D721Med (cell line): Measurements from ENCODE around the gene PTPRC.

Source experiments
- DNase-seq: peaks from one replicate; pipeline ENCODE4 v3.0.0; 2011; ENCODE audit warnings: low spot score; ENCODE audit not compliant: insufficient read length
- FAIRE-seq: peaks from 2 replicates; lab custom pipeline; 2011; peaks lifted over from hg19 to GRCh38; lab: Jason Lieb, UNC
- CTCF ChIP-seq: IDR thresholded peaks from 2 replicates; pipeline ENCODE4 v1.5.1; 2012; ENCODE audit warnings: mild to moderate bottlenecking, control low read depth; ENCODE audit not compliant: insufficient read depth; ENCODE audit errors: missing control alignments

PTPRC gene

GRCh38 chr1:198672124-198672523 is 33.3 kb downstream of the PTPRC start:
- no peak for TF ChIP-seq CTCF
- DNase-seq: no peak
- no peak for FAIRE-seq

- FAIRE-seq (no peak), DNase-seq (no peak)
- TF ChIP-seq CTCF: no peak
These were observed 35.2 kb downstream of the PTPRC start for GRCh38 chr1:198674009-198674408.

- no peak for FAIRE-seq
- no peak for TF ChIP-seq CTCF
- DNase-seq: no peak
These were observed 37.4 kb downstream of the PTPRC start for GRCh38 chr1:198676253-198676652.

- no peak for TF ChIP-seq CTCF
- FAIRE-seq (peak; percentile 29), DNase-seq (no peak)
These were observed 38.2 kb downstream of the PTPRC start for GRCh38 chr1:198677027-198677426.

- FAIRE-seq: peak; percentile 21
- no peak for TF ChIP-seq CTCF
These were observed 39.0 kb downstream of the PTPRC start for GRCh38 chr1:198677871-198678270.

GRCh38 chr1:198678301-198678836 is 39.5 kb downstream of the PTPRC start:
- FAIRE-seq (no peak), DNase-seq (no peak)
- TF ChIP-seq CTCF: no peak

More at GRCh38 chr1:198677871-198678270, 39.0 kb downstream of the PTPRC start:
- DNase-seq: no peak

- FAIRE-seq: no peak
- TF ChIP-seq CTCF: no peak
- DNase-seq: no peak
These were observed 40.1 kb downstream of the PTPRC start for GRCh38 chr1:198678901-198679329.
